B cell (primary cell): ENCODE results near the gene PEX10.

ENCODE experiments used
- CTCF ChIP-seq: fragments of 200-600 bp; IDR thresholded peaks from one replicate; pipeline ENCODE4 v1.8.0; 2022; ENCODE audit warnings: antibody characterized with exemption, mild to moderate bottlenecking
- EZH2 ChIP-seq: IDR thresholded peaks from 2 replicates; pipeline ENCODE4 v1.6.1; 2012; ENCODE audit warnings: borderline replicate concordance, low read depth, mild to moderate bottlenecking, moderate library complexity, low read length; ENCODE audit not compliant: insufficient read depth, poor library complexity, severe bottlenecking

GRCh38 chr1:2354511-2355372 lies 57.6 kb downstream of the PEX10 start:
- TF ChIP-seq CTCF (no peak), EZH2 (no peak)
